GM12878 (cell line): ENCODE measurements around the gene GP9.

Source experiments
- CBX5 ChIP-seq: sonication (generic); IDR thresholded peaks from 2 replicates; pipeline ENCODE4 v1.6.1; 2016; ENCODE audit warnings: low read depth, moderate library complexity, mild to moderate bottlenecking, inconsistent platforms
- EZH2 ChIP-seq: IDR thresholded peaks from 2 replicates; pipeline ENCODE4 v1.6.1; 2012; ENCODE audit warnings: low read depth, mild to moderate bottlenecking, control low read depth, inconsistent platforms, low read length, borderline replicate concordance; ENCODE audit not compliant: control insufficient read depth
- IRF3 ChIP-seq: fragments of 450-650 bp; IDR thresholded peaks from 2 replicates; pipeline ENCODE4 v1.6.1; 2014; ENCODE audit warnings: mild to moderate bottlenecking
- POLR2A ChIP-seq: IDR thresholded peaks from 2 replicates; pipeline ENCODE4 v1.6.1; 2011; ENCODE audit warnings: low read depth, mild to moderate bottlenecking, low read length
- SPI1 ChIP-seq: IDR thresholded peaks from 2 replicates; pipeline ENCODE4 v1.6.1; 2011; ENCODE audit warnings: low read depth, mild to moderate bottlenecking, low read length, moderate library complexity, borderline replicate concordance; ENCODE audit not compliant: insufficient read depth
- YBX1 ChIP-seq: fragments of 450-650 bp; IDR thresholded peaks from 2 replicates; pipeline ENCODE4 v1.6.1; 2016; ENCODE audit warnings: antibody characterized with exemption
- YY1 ChIP-seq: IDR thresholded peaks from 2 replicates; pipeline ENCODE4 v1.6.1; 2011; ENCODE audit warnings: low read depth, mild to moderate bottlenecking, low read length
- TF ChIP-seq, protein P1 (sequence below), 3 experiments: IDR thresholded peaks in 2 of 3; conservative IDR thresholded peaks in 1 of 3; 2 replicates each; pipeline ENCODE4 v1.5.1; 2011; ENCODE audit warnings: low read depth in 3 of 3, low read length in 3 of 3, mild to moderate bottlenecking in 3 of 3, control low read depth in 2 of 3, moderate library complexity in 2 of 3, inconsistent platforms in 1 of 3, mixed read lengths in 1 of 3; ENCODE audit not compliant: control insufficient read depth in 2 of 3, insufficient read depth in 1 of 3; ENCODE audit errors: extremely low read depth in 1 of 3

DNA sequence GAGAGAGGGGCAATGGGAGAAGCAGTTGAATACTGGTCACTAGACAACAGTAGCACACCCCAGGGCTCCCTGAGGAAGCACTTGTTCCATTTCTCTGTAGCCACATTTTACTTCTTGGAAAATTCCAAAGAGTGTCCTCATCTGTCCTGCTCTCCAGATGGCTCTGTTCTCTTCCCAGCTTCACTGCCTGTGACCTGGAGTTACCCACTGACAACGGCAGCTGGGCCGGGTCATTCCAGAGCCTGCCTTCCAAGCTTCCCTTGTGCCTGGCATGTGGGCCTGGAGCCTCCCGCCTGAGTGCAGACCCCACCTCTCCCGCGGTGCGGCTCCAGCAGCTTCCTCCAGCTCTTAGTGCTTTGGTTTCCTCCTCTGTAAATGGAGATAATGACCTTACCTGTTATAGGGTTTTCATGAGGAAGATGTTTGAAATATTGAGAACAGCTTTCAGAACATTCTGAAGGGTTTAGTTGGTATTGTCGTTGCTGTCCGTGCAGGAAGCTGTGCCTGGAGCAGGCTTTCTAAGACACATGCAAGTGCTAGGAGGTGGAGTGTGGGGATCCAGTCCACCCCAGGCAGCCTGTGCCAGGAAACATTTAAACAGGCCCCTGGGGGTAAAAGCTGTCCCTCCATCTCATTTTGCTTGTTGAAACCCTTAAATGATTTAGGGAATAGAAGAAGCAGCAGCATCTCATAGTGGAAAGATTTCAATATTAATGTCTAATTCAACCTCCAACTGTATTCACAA lies 34.7 kb upstream of the GP9 start:
- TF ChIP-seq POLR2A (no peak), YBX1 (no peak), CBX5 (no peak), SPI1 (no peak), YY1 (no peak), IRF3 (no peak), EZH2 (no peak)
- TF ChIP-seq, protein P1, sequence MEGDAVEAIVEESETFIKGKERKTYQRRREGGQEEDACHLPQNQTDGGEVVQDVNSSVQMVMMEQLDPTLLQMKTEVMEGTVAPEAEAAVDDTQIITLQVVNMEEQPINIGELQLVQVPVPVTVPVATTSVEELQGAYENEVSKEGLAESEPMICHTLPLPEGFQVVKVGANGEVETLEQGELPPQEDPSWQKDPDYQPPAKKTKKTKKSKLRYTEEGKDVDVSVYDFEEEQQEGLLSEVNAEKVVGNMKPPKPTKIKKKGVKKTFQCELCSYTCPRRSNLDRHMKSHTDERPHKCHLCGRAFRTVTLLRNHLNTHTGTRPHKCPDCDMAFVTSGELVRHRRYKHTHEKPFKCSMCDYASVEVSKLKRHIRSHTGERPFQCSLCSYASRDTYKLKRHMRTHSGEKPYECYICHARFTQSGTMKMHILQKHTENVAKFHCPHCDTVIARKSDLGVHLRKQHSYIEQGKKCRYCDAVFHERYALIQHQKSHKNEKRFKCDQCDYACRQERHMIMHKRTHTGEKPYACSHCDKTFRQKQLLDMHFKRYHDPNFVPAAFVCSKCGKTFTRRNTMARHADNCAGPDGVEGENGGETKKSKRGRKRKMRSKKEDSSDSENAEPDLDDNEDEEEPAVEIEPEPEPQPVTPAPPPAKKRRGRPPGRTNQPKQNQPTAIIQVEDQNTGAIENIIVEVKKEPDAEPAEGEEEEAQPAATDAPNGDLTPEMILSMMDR (IDR thresholded peaks at IDR 0.05 in 2 of 3, conservative IDR thresholded peaks at IDR 0.05 in 1 of 3; ENCODE audit: control insufficient read depth in 2 of 3, extremely low read depth in 1 of 3, insufficient read depth in 1 of 3, low read depth in 3 of 3, low read length in 3 of 3) = no peak
